ENCODE data around the gene RBPJ. TPM values are rescaled to one million over a fixed set of nuclear protein-coding genes. Genes with fewer than 3 reads are reported as not detected.

Gene RBPJ
- total and polyA plus RNA-seq, 2 of the 8 experiments (the other 6 are each of a cell fraction or from before 2014, with no cell fraction given), result 65.5 to 217 TPM

- Histone ChIP-seq H3K36me3 (ENCODE audit: control insufficient read depth in 2 of 4, insufficient read depth in 4 of 4, low read length in 3 of 4) (no peaks in the 10 kb centered on the region), H3K9ac (replicated peaks in 1 of 4; ENCODE audit: extremely low read depth in 1 of 4, low read depth in 3 of 4, low read length in 3 of 4) (no peak overlapping the region), H3K4me2 (ENCODE audit: insufficient read depth in 1 of 2, low read depth in 2 of 2, low read length in 2 of 2) (no peak overlapping the region), H3K9me3 (ENCODE audit: insufficient read depth in 2 of 2, low read depth in 1 of 2, low read length in 1 of 2) (no peaks in the 10 kb centered on the region), H3K4ac (replicated peaks; ENCODE audit: insufficient read length, low read depth, low read length) (no peak overlapping the region), H3K79me2 (ENCODE audit: control insufficient read depth in 1 of 2, insufficient read depth in 2 of 2, low read length in 2 of 2) (peaks cover 44 to 97% of the 10 kb centered on the region in 2 experiments), H2AK5ac (ENCODE audit: low read depth, low read length) (no peak overlapping the region), H2BK20ac (ENCODE audit: low read length) (no peak overlapping the region), H3K23ac (ENCODE audit: insufficient read length) (no peak overlapping the region), H2AFZ (ENCODE audit: low read length) (no peak overlapping the region), H4K8ac (ENCODE audit: extremely low read depth, insufficient read depth, low read length) (no peak overlapping the region), H3K4me1 (replicated peaks in 1 of 4; ENCODE audit: control insufficient read depth in 3 of 4, insufficient read depth in 4 of 4, low read length in 3 of 4) (peaks cover 0 to 11% (median 8%) of the 10 kb centered on the region in 4 experiments; a peak in 5 of 7 replicates), H2BK5ac (ENCODE audit: low read depth, low read length) (no peak overlapping the region), H3K79me1 (ENCODE audit: low read depth, low read length) (peaks cover 5% of the 10 kb centered on the region; the same call in 1 of the 2 replicates), H2BK120ac (replicated peaks; ENCODE audit: low read depth, low read length) (no peak overlapping the region), H3K18ac (ENCODE audit: extremely low read depth, low read length) (no peak overlapping the region), H3K56ac (replicated peaks; ENCODE audit: insufficient read length, low read depth, low read length) (no peak overlapping the region), H2BK12ac (ENCODE audit: low read depth, low read length) (no peak overlapping the region), H3K27me3 (replicated peaks in 1 of 4; ENCODE audit: control insufficient read depth in 3 of 4, extremely low read depth in 1 of 4, insufficient read depth in 3 of 4, low read length in 3 of 4) (no peaks in the 10 kb centered on the region), H3K23me2 (ENCODE audit: low read depth, low read length) (no peaks in the 10 kb centered on the region), H3K27ac (ENCODE audit: low read depth, low read length) (no peak overlapping the region), H3K4me3 (ENCODE audit: extremely low read depth in 1 of 4, insufficient read depth in 2 of 4, low read depth in 3 of 4, low read length in 4 of 4) (no peak overlapping the region), H4K91ac (replicated peaks; ENCODE audit: insufficient read length, low read length) (no peak overlapping the region), H4K20me1 (replicated peaks in 1 of 2; ENCODE audit: control insufficient read depth in 1 of 2, insufficient read depth in 2 of 2, low read length in 2 of 2) (peaks cover 25% of the 10 kb centered on the region in 2 experiments), H4K5ac (ENCODE audit: insufficient read length, low read depth, low read length) (no peak overlapping the region), H2BK15ac (ENCODE audit: low read length) (no peak overlapping the region), H3K14ac (ENCODE audit: insufficient read length) (no peak overlapping the region)
- ChIA-PET POLR2A (ENCODE audit: partially characterized antibody) (interaction anchor here (1.3 to 2.7 kb wide), 4 partner anchors 9 to 319 kb away, joined by 3 to 10 read pairs (median 3); no protein-coding TSS in a partner anchor), CTCF (ENCODE audit: partially characterized antibody) (interaction anchor here (0.5 to 2.5 kb wide), 6 partner anchors 9 to 311 kb away, joined by 3 to 21 read pairs (median 4); no protein-coding TSS in a partner anchor)
- FAIRE-seq (no peak), DNase-seq (ENCODE audit: low read depth in 1 of 2, low spot score in 2 of 2) (no peak)
- WGBS, 2 experiments (ENCODE audit: extremely low coverage in 1 of 2, insufficient coverage in 1 of 2, insufficient read length in 1 of 2, insufficient replicate concordance in 2 of 2, low coverage in 1 of 2, low lambda C conversion rate in 2 of 2, missing lambda C conversion rate in 1 of 2), result 81% methylated on average over 2 of the region's 2 CpGs; no CpG with 5 or more reads in 1 of the 2 experiments
- TF ChIP-seq SP1 (IDR thresholded peaks at IDR 0.05; ENCODE audit: low read depth, low read length) (no peak), CEBPB (IDR thresholded peaks at IDR 0.05; ENCODE audit: low read depth, low read length) (no peak), TBP (IDR thresholded peaks at IDR 0.05; ENCODE audit: low read depth, low read length) (no peak), TEAD4 (IDR thresholded peaks at IDR 0.05; ENCODE audit: low read depth, low read length) (no peak), BRCA1 (IDR thresholded peaks at IDR 0.05; ENCODE audit: low read depth, low read length) (no peak), FOSL1 (IDR thresholded peaks at IDR 0.05; ENCODE audit: insufficient read depth, low read depth, low read length) (no peak), RNF2 (IDR thresholded peaks at IDR 0.05; ENCODE audit: borderline replicate concordance, low read depth, low read length, missing control alignments, poor library complexity, severe bottlenecking) (no peak), RBBP5 (IDR thresholded peaks at IDR 0.05; ENCODE audit: borderline replicate concordance, low read depth, low read length) (no peak), HDAC6 (IDR thresholded peaks at IDR 0.05; ENCODE audit: low read depth, low read length) (no peak), RAD21 (IDR thresholded peaks at IDR 0.05 in 1 of 2, conservative IDR thresholded peaks at IDR 0.05 in 1 of 2; ENCODE audit: low read depth in 2 of 2, low read length in 2 of 2) (no peak), CTCF (IDR thresholded peaks at IDR 0.05; ENCODE audit: control extremely low read depth in 1 of 3, insufficient read depth in 1 of 3, low read depth in 1 of 3, low read length in 3 of 3) (no peak)
Observed at GRCh38 chr4:26349496-26349895, 28.7 kb downstream of the RBPJ start.

All from H1 (cell line).